ENCODE data around the gene PLEKHA7.

The PLEKHA7 gene

GRCh38 chr11:16854979-16855378 is 159.2 kb downstream of the PLEKHA7 start:
- ATAC-seq = no peak
- no peak for TF ChIP-seq TOX (CRISPR knock-in tag; IDR thresholded peaks at IDR 0.05; ENCODE audit: borderline replicate concordance)
- TF ChIP-seq, protein P1, sequence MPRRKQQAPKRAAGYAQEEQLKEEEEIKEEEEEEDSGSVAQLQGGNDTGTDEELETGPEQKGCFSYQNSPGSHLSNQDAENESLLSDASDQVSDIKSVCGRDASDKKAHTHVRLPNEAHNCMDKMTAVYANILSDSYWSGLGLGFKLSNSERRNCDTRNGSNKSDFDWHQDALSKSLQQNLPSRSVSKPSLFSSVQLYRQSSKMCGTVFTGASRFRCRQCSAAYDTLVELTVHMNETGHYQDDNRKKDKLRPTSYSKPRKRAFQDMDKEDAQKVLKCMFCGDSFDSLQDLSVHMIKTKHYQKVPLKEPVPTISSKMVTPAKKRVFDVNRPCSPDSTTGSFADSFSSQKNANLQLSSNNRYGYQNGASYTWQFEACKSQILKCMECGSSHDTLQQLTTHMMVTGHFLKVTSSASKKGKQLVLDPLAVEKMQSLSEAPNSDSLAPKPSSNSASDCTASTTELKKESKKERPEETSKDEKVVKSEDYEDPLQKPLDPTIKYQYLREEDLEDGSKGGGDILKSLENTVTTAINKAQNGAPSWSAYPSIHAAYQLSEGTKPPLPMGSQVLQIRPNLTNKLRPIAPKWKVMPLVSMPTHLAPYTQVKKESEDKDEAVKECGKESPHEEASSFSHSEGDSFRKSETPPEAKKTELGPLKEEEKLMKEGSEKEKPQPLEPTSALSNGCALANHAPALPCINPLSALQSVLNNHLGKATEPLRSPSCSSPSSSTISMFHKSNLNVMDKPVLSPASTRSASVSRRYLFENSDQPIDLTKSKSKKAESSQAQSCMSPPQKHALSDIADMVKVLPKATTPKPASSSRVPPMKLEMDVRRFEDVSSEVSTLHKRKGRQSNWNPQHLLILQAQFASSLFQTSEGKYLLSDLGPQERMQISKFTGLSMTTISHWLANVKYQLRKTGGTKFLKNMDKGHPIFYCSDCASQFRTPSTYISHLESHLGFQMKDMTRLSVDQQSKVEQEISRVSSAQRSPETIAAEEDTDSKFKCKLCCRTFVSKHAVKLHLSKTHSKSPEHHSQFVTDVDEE (CRISPR knock-in tag; IDR thresholded peaks at IDR 0.05) = no peak
- TF ChIP-seq ZFP3 (CRISPR knock-in tag; IDR thresholded peaks at IDR 0.05) = no peak
- TF ChIP-seq, protein P2, sequence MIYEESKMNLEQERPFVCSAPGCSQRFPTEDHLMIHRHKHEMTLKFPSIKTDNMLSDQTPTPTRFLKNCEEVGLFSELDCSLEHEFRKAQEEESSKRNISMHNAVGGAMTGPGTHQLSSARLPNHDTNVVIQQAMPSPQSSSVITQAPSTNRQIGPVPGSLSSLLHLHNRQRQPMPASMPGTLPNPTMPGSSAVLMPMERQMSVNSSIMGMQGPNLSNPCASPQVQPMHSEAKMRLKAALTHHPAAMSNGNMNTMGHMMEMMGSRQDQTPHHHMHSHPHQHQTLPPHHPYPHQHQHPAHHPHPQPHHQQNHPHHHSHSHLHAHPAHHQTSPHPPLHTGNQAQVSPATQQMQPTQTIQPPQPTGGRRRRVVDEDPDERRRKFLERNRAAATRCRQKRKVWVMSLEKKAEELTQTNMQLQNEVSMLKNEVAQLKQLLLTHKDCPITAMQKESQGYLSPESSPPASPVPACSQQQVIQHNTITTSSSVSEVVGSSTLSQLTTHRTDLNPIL (CRISPR knock-in tag; IDR thresholded peaks at IDR 0.05; ENCODE audit: low read depth) = no peak
- no peak for TF ChIP-seq ZNF565 (CRISPR knock-in tag; conservative IDR thresholded peaks at IDR 0.05; ENCODE audit: low read depth)
- no peak for TF ChIP-seq OSR1 (CRISPR knock-in tag; IDR thresholded peaks at IDR 0.05)

DNA sequence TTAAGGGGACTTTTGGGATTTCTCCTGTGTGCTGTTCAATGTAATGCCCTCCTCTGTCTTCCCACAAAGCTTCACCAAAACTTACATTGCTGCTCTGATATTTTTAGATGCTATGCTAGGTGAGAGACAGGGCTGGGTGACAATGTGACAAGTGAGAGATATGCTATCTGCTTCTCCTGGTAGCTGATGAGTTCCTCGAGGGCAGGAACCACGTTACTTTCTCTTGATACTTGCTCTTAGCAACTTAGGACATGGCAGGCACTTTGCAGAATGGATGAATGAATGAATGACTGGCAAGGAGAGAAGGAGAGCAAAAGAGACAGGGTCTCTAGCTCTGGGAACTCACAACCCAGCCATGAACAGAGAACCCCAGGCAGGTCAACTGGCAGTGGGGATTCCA is 160.4 kb downstream of the PLEKHA7 start:
- ATAC-seq = no peak
- TF ChIP-seq OSR1 (CRISPR knock-in tag; IDR thresholded peaks at IDR 0.05) (no peak), ZNF8 (CRISPR knock-in tag; IDR thresholded peaks at IDR 0.05) (no peak), PPARA (CRISPR knock-in tag; IDR thresholded peaks at IDR 0.05; ENCODE audit: borderline replicate concordance) (no peak), BACH2 (CRISPR knock-in tag; IDR thresholded peaks at IDR 0.05; ENCODE audit: borderline replicate concordance) (no peak), ZNF70 (CRISPR knock-in tag; IDR thresholded peaks at IDR 0.05) (no peak), PATZ1 (CRISPR knock-in tag; IDR thresholded peaks at IDR 0.05; ENCODE audit: borderline replicate concordance) (no peak), TOX (CRISPR knock-in tag; IDR thresholded peaks at IDR 0.05; ENCODE audit: borderline replicate concordance) (no peak), ZFP3 (CRISPR knock-in tag; IDR thresholded peaks at IDR 0.05) (no peak), ZFP30 (CRISPR knock-in tag; IDR thresholded peaks at IDR 0.05) (no peak), ARNTL (CRISPR knock-in tag; IDR thresholded peaks at IDR 0.05; ENCODE audit: borderline replicate concordance, low read depth) (no peak), ZNF565 (CRISPR knock-in tag; conservative IDR thresholded peaks at IDR 0.05; ENCODE audit: low read depth) (no peak), CSDC2 (CRISPR knock-in tag; IDR thresholded peaks at IDR 0.05) (no peak), ISL1 (CRISPR knock-in tag; IDR thresholded peaks at IDR 0.05) (no peak), TCF4 (CRISPR knock-in tag; IDR thresholded peaks at IDR 0.05; ENCODE audit: borderline replicate concordance) (no peak), ESRRG (CRISPR knock-in tag; IDR thresholded peaks at IDR 0.05) (no peak)
- TF ChIP-seq, protein P1 (CRISPR knock-in tag; IDR thresholded peaks at IDR 0.05) = no peak
- TF ChIP-seq, protein P3, sequence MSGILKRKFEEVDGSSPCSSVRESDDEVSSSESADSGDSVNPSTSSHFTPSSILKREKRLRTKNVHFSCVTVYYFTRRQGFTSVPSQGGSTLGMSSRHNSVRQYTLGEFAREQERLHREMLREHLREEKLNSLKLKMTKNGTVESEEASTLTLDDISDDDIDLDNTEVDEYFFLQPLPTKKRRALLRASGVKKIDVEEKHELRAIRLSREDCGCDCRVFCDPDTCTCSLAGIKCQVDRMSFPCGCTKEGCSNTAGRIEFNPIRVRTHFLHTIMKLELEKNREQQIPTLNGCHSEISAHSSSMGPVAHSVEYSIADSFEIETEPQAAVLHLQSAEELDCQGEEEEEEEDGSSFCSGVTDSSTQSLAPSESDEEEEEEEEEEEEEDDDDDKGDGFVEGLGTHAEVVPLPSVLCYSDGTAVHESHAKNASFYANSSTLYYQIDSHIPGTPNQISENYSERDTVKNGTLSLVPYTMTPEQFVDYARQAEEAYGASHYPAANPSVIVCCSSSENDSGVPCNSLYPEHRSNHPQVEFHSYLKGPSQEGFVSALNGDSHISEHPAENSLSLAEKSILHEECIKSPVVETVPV (CRISPR knock-in tag; IDR thresholded peaks at IDR 0.05) = no peak

GRCh38 chr11:16853266-16853665 is 160.9 kb downstream of the PLEKHA7 start:
- TF ChIP-seq BACH2 (CRISPR knock-in tag; IDR thresholded peaks at IDR 0.05; ENCODE audit: borderline replicate concordance) = no peak
- TF ChIP-seq ZFP3 (CRISPR knock-in tag; IDR thresholded peaks at IDR 0.05) = peak; percentile 92
- no peak for ATAC-seq

Measured in SK-N-SH treated with all-trans-retinoic acid at 6 μM for 48 hours (cell line).